Inflammatory macrophage (primary cell): ENCODE results near the gene GPRIN3.
A peak's percentile ranks its signal among the peaks of the same experiment; 100 is the strongest.

ENCODE experiments used
- DNase-seq, 2 donors: peaks; one replicate each; pipeline ENCODE4 v3.0.0-alpha.2; 2020 to 2022
- total RNA-seq, 18 experiments: gene quantifications; one replicate each; lab custom pipeline; 2026; ENCODE audit warnings: mixed read lengths in 6 of 18, inconsistent platforms in 2 of 18; lab: John Stamatoyannopoulos, UW

GPRIN3 gene
- 43.8 to 754 (median 367) reads per million in 18 experiments for total RNA-seq

DNA sequence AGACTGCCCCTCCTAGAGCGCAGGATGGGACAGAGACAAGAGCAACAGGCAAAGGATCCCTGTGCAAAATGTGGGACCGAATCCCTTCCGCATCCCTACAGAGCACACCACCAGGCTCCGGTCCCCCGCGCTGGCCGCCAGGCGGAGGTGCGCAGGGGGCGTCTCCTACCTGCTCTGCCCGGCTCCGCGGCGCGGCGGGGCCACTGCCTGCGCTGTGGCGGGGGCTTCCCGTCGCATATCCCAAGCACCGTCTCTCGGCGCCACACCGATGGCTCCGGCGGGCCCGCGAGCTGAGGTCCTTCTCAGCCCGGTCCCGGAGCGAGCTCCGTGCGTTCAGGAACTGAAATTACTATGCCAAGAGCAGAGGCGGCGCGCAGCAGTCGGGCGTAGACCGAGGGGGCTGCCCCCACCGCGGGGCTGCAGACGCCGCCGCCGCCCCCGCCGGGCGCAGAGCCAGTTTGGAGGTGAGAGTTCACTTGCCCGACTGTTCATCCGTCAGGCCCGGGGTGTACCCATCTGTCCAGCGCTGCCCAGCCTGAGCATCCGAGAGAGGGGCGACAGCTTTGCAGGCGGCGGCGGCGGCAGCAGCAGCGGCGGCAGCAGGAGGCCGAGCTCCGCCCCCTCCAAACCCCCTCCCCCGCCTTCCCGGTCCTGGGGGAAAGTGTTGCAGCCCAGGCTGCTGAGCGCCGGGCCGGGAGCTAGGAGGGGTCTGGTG is at the start of gene GPRIN3:
Gene GPRIN3 (minus strand): TSS at position 355 of the 715 bp plus-strand sequence. CDS start 57,690 bp downstream, outside the sequence.
- peak; percentile 79 to 84 for DNase-seq

DNA sequence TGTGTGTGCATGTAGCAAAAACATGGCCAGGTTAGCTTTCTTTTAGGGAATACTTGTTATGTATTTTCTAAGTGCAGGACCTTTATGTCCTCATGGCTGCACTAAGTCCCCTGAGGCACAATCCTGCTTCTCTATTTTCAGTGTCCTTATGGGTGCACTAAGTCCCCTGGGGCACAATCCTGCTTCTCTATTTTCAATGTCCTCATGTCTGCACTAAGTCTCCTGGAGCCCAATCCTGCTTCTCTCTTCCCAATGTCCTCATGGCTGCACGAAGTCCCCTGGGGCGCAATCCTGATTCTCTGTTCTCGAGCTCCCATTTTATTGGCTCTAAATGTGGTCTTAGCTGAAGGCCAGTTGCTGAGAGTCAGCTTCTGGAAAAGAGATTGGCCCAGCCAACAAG is 49.7 kb upstream of the GPRIN3 start:
- peak; percentile 47 to 50 for DNase-seq

DNA sequence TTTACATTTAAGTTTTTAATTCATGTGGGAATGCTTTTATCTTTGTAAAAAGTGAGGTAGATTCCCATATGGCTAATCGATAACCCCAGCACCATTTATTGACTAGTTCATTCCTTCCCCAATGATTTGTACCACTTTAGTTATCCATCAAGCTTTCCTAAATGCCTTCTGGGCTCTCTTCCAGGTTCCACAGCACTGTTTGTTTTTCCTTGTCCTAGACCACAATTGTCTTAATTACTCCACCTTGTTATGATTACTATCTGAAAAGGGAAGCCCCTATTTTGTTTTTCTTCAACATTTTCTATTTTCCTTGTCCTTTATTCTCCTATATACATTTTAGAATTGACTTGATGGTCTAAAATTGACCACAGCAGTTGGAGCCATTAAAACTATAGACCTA is 48.5 kb upstream of the GPRIN3 start:
- DNase-seq, result no peak

DNA sequence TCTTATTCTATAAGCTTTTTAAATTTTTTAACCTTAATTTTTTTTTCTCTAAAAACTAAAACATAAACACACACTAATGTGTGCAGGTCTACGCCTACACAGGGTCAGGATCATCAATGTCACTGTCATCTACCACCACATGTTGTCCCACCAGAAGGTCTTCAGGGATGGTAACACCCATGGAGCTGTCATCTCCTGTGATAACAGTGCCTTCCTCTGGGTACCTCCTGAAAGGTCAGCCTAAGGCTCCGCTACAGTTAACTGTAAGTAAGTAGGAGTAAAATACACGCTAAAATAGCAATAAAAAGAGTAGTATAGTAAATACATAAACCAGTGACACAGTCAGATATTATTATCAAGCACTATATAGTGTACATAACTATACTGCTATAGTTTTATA is 45.9 kb upstream of the GPRIN3 start:
- no peak for DNase-seq

DNA sequence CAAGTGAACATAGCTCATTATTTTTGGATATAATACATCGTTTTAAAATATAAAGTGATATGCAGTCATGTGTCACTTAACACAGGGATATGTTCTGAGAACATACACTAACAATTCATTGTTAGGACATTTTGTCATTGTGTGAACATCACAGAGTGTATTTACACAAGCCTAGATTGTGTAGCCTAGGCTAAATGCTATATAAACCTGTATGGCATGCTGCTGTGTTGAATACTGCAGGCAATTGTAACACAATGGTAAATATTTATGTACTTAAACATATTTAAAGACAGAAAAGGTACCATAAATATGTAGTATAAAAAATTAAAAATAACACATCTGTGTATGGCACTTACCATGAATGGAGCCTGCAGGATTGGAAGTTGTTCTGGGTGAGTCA is 44.9 kb upstream of the GPRIN3 start:
- DNase-seq, result no peak

DNA sequence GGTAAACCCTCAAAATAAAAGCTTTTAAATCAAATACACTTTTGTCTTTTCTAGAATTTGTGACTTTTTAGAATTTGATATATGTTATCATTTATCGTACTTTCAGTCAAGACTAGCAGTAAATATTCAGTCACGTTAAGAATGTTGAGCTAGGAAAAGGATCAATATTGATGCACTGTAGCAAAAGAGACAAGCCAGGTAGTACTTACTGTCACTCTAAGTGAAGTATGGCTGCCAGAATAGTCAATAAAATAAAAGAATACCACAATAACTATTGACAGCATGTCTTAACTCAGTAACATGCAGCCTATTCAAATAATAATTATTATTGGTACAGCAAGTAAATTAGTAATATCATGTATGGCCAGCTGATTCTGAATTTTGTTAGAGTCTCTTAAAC is 43.6 kb upstream of the GPRIN3 start:
- DNase-seq, result no peak

DNA sequence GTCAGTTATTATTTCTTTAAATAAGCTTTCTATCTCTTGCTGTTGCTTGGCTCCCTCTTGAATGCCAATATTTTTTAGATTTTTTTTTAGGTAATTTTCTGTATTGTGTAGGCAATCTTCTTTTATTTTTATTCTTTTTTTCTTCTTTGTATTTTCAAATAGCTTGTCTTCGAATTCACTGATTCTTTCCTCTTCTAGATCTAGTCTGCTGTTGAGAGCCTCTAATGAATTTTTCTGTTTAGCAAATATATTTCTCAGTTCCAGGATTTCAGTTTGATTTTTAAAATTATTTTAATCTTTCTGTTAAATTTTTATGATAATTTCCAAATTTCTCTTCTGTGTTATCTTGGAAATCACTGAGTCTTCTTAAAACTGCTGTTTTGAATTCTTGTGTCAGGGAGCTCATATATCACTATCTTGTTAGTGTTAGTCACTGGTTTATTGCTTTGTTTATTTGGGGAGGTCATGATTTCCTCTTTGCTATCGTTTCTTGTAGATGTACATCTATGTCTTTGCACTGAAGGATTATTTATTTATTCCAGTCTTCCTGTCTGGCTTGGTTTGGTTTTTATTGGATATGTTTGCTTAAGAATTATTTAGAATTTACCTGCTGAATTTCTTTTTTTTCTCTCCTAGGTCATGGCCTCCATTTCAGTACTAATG is 39.9 kb upstream of the GPRIN3 start:
- DNase-seq, result no peak

DNA sequence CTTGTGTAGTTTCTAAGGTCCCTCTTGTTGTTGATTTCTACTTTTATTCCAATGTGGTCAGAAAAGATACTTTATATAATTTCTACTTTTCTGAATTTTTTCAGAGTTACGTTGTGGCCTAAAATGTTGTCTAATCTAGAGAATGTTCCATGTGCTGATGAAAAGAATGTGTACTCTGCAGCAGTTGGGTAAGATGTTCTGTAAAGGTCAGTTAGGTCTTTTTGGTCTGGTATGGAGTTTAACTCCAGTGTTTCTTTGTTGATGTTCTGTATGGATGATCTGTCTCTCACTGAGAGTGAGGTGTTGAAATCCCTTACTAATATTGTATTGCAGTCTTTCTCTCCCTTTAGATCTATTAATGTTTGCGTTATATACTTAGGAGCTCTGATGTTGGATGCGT is 37.0 kb upstream of the GPRIN3 start:
- DNase-seq, result no peak

DNA sequence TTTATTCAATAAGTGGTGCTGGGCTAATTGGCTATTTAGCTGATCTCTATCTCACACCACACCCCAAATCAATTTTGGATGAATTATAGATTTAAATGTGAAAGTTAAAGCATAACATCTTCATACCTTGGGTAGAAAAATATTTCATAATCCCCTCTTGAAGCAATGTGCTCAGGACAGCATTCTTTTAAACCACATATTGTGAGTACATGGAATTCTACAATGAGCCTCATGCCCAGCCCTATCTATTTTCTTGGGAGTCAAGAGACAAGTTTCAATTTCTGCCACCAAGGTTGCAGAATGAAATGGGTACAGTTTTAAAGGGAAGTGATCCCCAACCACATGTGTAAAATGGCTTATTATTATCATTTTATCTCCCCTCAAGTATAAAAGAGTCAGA is 30.6 kb upstream of the GPRIN3 start:
- DNase-seq, result no peak

DNA sequence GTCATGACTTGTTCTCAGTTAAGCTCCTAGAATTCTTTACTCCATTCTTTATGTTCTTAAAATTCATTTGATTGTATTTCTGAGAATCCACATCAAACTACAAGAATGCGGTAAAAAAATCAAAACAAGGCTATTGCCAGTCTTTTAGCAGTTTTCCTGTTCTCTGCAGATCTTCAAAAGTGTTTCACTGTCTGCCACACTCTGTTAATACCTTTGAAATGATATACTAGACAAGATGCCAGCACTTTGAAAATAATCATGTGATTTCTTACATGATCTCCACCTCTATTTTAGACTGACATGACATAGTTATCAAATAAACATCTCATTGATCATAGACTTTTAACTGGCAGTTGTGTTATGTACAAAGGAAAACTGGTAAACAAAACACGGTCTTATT is 30.1 kb upstream of the GPRIN3 start:
- DNase-seq, result no peak

DNA sequence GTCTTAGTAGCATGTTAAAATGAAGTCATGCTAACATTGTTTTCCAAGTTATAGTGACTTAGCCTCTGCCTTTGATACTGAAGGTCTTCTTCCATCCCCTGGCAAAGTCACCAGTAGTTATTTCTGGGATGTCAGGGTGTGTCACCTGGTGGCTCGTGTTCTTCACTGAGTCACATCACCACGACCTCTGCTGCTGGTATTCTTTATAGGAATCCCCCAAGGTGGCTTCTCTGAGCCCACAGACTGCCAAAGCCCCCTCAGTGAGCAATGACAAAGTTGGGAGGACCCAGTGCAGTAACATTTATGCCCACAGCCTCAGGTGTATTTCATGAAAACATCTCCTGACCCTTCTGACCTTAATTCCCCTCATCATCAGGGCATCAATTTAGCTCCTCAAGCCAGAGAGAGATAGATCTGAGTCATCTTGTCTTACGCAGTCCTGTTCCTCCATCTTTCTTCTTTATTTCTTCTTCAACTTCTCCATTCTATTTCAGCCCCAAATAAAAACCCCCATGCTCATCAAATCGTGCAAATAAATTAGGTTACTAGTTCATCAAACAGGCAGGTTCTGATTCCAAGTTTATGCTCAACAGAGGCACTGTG is 29.3 kb upstream of the GPRIN3 start:
- DNase-seq, result no peak

DNA sequence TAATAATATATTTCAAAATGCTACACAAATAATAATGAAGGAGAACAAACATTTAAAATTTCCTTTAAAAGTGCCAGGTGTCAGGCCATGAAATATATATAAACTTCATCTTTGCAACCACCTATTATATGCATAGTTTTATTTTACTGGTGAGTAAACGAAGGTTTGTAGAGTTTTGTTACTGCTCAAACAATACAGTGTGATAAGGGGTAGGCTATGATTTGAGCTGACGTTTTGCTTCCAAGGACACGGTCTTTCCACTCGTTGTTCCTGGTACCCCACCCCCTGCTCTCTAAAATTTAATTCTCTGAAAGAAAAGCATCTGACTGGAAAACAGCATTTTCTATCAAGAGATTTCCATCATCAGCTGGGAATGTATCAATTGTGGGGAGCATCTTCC is 27.2 kb upstream of the GPRIN3 start:
- no peak for DNase-seq

DNA sequence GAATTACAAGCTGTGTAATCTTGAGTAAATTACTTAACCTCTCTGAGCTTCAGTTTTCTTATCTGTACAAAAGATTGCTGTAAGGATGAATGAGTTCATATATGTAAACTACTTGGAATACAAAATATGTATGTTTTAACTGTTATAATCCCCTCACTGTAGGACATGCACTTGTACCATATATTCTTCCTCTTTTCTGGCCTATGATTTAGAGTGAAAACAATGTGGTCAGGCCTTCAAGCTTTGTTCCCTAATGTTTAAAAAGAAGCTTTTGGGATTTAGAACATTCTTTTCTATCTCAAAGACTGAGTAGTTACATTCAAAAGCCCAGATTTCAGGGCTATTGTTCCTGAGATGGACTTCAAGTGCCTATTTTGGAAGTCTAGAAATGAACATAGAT is 26.7 kb upstream of the GPRIN3 start:
- DNase-seq, result peak; percentile 33 to 66

DNA sequence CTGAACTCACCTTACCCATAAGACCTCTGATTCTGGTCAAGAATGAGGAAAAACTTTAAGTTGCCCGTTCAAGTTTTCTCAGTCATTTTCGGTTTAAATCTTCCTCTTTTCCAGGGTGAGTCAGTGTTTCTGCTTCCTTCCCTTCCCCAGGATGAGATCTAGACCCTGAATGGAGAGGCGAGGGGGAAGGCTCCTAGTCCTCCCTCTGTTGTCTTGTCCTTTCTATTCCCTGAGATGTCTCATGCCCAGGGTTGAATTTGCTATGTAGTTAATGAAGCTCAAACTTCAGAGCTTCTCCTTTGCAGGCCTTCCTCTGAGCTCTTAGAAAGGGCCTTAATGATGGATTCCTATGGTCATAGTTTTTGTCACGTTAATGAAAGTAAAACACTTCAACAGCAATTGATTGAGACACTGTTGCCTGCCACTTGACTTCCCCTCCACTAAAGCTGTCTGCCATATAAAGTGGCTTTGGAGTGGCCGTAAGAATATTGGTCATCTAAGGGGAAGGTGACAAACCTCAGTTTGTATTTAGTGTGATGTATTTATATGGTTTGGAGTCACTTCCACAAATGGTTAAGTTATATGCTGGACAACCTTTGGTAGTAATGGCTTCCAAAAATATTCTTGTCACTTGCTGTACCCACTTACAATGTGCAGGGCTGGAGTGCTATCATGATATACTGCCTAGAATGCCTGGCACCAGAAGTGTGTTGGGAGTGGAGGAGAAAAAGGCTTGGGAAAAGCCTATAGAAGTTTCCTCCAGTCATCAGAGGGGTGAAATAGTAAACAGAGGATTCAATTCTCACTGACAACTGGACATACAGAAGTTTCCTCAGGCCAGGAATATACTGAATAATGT is 24.3 kb upstream of the GPRIN3 start:
- peak; percentile 73 to 76 for DNase-seq

DNA sequence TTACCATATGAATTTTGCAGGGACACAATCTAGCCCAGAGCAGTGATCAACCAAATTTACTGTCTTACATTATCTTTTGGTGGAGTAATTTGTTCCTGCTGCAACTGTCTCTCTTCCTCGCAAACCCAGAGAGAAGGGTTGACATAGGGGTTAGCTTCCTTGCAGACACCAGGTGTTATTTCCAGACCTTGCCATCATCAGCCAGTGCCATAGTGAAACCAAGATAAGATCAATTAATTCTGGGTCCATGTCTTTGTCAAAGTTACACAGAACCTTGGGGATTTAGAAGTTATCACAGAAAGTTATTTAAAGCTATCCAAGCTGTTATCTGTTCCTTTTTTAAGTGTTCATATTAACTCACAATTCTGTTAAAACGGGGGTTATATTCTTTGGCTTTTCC is 23.6 kb upstream of the GPRIN3 start:
- DNase-seq, result no peak

DNA sequence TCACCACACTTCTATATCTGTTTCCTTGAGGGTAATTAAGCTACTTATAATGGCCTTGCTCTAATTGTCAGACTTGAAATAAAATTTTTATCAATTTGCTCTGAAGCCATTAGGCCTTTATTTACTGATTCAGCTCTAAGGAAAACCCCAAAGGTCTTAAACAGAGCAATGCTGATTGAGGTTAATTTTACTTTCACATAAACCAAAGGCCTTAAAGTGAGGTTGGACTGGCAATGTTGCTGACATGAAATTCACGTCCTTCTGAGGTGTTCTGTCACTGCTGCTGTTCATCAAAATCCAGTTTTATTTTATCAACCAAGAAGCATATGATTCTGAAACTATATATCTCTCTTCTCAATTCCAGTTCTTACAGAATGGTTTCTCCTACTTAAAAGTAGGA is 21.7 kb upstream of the GPRIN3 start:
- DNase-seq, result no peak

DNA sequence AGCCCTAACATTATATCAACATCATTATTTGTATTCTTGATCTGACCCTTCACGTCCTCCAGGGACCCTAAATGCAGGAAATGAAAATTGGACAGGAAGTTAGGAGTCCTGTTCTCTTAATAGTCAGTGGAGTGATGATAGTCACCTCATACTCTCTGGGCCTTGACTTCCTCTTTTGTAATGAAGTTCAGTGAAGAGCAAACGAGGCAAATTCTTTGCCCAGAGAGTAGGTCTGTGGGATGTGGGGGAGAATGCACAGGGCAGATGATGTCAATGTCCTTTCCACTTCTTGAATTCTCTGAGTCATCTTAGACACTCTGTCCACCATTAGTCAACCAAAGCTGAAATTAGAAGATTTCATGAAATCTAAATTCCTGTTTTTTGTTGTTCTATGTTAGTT is 17.1 kb upstream of the GPRIN3 start:
- DNase-seq, result peak; percentile 97 to 99

DNA sequence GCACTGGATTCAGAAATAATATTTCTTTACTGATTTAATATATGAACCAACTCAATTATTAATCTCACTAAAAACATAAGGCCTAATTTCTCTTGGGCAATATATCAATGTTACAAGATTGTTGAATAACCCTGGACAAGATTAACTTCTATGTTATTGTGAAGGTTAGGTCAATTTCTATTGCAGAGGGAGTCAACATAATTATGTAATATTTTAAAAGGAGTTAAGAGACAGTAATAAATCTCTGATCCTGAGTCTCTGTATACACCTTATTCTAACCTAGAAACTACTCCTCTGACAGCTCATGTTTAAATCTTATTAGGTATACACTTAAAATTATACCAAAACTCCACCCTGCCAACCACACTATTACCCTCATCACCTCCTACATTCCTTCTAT is 15.1 kb upstream of the GPRIN3 start:
- DNase-seq, result no peak

DNA sequence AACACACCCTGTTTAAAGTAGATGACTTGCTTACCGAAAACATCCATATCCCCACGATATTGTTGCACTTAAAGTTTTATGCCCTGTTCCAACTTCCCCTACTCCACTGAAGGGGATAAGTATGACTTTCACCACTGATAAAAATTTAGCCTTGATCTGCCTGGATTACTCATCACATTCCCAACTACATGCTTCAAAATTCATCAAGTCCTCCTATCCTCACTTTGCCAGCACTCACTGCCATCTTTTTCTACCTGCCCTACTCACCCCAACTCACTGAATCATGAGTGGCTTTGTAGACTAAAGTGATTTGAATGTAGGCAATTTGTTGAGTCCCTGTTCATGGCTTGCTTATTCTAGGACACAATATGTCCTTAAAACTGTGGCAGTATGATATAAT is 12.2 kb upstream of the GPRIN3 start:
- no peak for DNase-seq

DNA sequence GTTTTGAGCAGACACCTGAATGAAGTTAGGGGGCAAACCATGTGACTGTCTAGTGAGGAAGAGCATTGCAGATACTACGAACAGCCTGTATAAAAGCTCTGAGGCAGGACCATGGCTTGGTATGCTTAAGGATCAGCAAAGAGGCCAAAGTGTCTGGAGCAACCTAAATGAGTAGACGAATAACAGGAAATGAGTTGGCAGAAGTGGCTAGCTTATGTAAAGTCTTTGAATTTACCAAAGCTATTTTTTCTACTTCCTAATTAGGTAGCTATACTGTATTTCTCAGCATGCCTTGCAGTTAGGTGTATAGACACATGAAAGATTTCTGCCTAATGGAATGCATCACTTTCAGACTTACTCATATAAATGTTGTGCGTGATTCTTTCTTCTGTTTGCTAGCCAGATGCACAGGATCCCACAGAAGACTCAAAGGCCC is 9.3 kb upstream of the GPRIN3 start:
- peak; percentile 86 to 90 for DNase-seq

DNA sequence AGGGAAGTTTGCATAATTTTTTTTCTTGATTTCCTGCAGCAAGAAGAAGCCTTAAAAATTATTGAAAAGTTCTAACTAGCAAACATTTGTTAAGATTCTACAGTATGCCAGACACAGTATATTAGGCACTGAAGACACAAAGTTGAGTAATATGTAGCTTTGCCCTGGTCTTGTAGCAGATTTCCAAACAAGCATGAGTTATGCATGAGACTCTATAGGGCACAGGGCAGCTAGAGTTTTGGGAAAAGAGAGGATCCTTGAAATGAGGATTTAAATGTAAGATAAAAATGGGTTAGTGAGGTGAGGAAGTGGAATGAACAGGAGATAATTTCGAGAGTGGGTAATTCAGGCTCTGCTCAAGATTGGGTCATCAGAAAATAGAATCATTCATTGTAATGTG is 8.6 kb upstream of the GPRIN3 start:
- peak; percentile 86 for DNase-seq

DNA sequence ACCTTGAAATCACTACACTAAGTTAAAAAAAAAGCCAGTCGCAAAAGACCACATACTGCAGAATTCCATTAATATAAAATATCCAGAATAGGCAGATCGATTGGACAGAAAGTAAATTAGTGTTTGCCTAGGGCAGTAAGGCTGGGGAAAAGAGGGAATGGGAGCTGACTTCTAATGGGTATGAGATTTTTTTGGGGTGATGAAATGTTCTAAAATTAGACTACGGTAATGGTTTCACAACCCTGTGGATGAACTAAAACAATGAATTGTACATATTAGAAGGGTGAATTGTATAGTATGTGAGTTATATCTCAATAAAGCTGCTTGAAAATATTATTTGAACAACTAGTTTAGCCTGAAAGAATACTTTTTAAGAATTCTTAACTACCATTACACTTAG is 6.7 kb upstream of the GPRIN3 start:
- no peak for DNase-seq

DNA sequence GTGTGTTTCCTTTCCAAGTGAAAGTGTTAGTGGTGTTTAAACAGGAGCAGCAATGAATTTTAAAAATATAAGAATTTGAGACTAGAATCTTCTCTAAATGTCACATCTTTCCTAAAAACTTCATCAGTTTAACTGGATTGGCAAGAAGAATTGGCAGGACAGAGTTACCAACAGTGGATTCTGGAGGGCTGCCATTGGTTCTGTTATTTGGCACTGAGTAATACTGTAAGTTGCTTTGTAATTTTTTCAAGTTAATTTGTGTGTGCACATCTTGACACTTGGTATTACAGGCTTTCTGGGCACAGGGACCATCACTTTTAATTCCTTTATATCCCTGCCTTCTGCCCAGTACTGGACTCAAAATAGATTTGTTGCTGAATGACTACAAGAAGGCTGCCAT is 4.5 kb upstream of the GPRIN3 start:
- DNase-seq, result no peak
